Thymus (tissue), 2 donors: ENCODE measurements around the gene SNAPC1. TPM values are rescaled to one million over a fixed set of nuclear protein-coding genes. Genes with fewer than 3 reads are reported as not detected.

ENCODE experiments used
- polyA plus RNA-seq: library from polyadenylated mRNA; stranded (reverse); fragments of 200-250 nt; gene quantifications from one replicate; pipeline ENCODE4 v1.2.3, GENCODE V29; 2013
- total RNA-seq: library from RNA; stranded (reverse); fragments of 120-200 nt; gene quantifications from one replicate; pipeline ENCODE4 v1.2.4, GENCODE V29; 2013
- donor health status: healthy.

SNAPC1 gene
- total and polyA plus RNA-seq, 2 donors: 9.6 to 11.8 TPM

Other genes starting within 250 kb of the SNAPC1 start
- 67.4 TPM for gene HIF1A, start 66.9 kb upstream of the SNAPC1 start, total RNA-seq
- gene HIF1A, start 66.9 kb upstream of the SNAPC1 start, polyA plus RNA-seq: 75.6 TPM
- 0.09 TPM for gene SYT16, start 50.3 kb downstream of the SNAPC1 start, total RNA-seq
- 0.05 TPM for gene SYT16, start 50.3 kb downstream of the SNAPC1 start, polyA plus RNA-seq